T-helper 1 cell (primary cell): Measurements from ENCODE around the gene OPTN.

Experiments
- DNase-seq, 5 donors: peaks; one replicate each; pipeline ENCODE4 v3.0.0-alpha.2; 2012 to 2020

The OPTN gene

GRCh38 chr10:13187135-13187534, 87.2 kb downstream of the OPTN start:
- no peak for DNase-seq
